GM19438 (cell line): ENCODE measurements around the gene DYNLT5.

Experiments
- ATAC-seq: cut with Tn5 transposase; IDR thresholded peaks from one replicate; pipeline ENCODE4 v1.9.1; 2021; ENCODE audit warnings: low read depth; ENCODE audit not compliant: unreplicated experiment

Gene DYNLT5

DNA sequence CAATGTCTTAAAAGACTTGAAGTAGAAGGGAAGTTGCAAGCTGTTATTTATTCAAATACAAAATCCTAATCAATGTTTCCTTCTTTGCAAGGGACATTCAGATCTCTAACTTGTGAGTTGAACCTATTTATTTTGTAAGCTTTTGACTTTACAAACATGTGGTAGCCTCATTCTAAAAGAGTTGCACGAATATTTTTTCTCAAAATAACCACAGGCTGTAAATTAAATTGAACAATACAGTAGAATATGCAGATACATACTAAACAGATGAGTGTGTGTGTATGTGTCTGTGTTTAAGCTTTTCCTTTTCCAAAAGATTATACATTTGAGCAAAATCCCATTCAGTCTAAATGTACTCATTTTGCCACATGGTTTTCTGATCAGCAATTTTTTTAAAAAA, 4.8 kb upstream of the DYNLT5 start:
- ATAC-seq = no peak

- no peak for ATAC-seq
These were observed 1.7 kb upstream of the DYNLT5 start for GRCh38 chr1:66750577-66750976.

DNA sequence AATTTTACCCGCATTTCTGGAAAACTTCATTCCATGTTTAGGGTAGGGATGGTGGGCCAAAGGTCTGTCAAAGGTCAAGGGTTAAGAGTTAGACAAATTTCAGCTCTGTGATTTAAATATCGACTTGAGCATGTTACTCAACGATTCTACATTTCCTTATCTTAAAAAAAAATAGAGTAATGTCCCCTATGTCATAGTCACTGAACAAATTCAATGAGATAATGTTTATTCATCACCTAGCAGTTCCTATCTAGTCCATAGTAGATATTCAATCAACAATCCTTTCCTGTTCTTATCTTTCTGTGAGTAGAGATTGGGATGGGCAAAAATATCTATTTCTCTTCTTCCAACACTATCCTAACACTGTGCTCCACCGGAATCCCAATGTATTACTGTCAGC, 1.1 kb upstream of the DYNLT5 start:
- ATAC-seq = no peak

DNA sequence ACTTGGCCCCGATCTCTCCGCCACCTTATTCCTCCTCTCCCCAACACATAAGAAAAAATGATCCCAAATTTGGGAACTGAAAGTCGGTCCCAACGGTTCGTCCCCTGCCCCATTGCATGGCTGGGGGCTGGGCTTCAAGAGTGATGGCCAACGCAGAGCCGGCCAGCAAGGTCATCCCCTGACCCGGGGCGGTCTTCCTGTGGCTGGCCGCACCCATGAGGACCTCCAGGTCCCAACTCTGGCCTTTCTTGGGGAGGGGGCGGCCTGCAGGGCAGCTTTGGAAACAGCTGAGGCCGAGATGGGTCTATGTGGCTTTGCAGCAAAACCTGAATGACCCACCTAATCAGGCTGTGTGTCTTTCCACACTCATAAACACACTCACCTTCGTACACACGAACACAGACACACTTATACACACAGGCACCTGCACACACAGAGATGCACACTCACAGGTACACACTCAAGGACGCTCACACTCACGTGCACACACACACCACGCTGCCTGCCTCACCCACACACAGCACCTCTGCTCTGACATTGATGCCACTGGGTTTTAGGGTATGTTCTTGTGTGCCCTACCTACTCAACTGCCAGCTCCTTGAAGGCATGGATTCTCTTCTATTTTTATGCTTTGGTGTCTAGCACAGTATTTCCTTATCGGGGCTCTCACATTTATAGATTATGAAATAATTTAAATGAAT, 562 bp downstream of the DYNLT5 start:
- ATAC-seq = peak; percentile 24

GRCh38 chr1:66757722-66758240, 5.5 kb downstream of the DYNLT5 start:
- no peak for ATAC-seq

DNA sequence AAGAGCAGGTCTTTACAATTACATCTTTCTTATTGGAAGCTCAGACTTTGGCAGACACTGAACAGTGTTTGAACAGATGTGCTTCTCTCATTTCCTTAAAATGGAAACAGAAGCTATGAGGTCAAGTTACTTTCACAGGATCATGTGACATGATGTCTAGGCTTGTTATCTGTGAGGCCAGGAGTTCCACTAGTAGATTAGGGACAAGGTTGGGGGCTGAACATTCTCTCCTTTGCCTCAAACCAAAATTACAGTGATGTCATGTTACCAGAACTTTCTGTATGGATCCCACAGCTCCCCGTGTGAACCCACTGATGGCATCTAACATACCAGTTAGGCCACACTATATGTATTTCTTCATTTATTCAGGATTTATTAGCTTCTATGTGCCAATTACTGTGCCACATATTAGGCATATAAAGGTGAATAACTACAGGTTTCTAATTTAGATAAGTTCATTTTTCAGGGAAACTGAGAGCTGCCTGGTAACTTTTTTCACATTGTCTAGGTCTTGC, 6.0 kb downstream of the DYNLT5 start:
- ATAC-seq = peak; percentile 100

DNA sequence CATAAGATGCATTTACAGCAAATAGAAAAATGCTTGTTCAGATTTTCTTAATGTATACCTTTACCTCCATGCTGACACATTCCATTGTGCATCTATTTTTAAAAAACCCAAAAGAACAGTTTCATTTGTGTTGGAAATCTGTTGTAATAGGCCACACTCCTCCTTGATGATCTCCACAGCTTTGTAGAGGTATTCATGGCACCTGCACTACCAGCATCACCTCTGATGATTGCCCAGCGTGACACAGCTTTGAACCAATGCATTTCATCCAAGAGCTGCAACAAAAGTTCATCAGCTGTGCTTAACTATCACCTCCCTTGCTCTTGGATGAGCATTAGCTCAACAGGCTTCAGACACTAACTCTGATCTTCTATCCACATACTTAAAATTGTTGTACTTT, 8.2 kb downstream of the DYNLT5 start:
- ATAC-seq = no peak

- no peak for ATAC-seq
These were observed 9.0 kb downstream of the DYNLT5 start for GRCh38 chr1:66761221-66761620.

GRCh38 chr1:66764994-66765578, 12.8 kb downstream of the DYNLT5 start:
- peak; percentile 81 for ATAC-seq

DNA sequence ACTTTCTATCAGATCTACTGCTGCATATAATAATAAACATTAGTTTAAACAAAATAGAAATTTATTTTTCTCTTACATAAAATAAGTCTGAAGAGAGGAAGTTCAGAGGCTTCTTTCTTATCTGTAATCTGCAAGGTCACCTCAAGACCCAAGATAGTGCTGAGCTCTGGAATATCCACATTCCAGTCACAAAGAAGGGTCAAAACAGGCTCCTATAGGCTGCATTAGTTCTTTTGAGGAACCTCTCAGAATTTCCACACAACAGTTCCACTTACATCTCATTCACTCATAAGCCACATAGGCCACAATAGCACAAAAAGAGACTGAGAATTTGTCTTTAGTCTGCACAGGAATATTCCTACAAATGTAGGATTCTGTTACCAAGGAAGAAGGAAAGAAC, 15.4 kb downstream of the DYNLT5 start:
- no peak for ATAC-seq

- ATAC-seq = no peak
These were observed 16.7 kb downstream of the DYNLT5 start for GRCh38 chr1:66768965-66769364.

DNA sequence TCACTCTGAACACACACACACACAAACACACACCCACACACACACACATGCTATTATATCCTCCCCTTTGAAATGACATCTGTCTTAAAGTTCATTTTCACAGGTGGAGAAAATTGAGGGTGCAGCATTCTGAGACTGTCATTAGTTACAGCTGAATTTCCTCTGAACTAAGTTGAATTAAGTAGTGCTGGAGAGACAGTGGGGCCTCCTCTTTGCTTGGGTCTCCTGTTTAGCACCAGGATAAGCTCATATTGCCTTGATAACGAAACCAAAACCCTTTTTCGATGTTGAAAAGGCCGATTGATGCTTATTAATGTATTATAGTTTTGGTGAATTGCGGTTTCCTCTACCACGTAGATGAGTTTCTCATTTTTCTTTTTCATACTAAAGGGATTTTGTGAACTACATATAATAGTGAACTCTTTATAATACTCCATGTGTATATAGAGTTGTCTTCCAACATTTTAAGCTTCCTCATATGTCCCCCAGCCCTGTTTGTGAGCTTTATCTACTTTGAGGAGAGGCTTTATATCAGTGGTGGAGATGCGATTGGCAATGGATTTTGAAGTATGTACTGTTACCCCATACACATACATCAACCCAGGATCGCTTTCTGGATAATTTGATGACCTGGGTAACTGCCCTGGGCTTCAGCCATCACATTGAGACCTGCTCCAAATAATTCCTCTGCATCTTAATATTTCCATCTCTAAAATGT, 17.4 kb downstream of the DYNLT5 start:
- ATAC-seq = no peak

GRCh38 chr1:66770240-66770639, 18.0 kb downstream of the DYNLT5 start:
- ATAC-seq = no peak

DNA sequence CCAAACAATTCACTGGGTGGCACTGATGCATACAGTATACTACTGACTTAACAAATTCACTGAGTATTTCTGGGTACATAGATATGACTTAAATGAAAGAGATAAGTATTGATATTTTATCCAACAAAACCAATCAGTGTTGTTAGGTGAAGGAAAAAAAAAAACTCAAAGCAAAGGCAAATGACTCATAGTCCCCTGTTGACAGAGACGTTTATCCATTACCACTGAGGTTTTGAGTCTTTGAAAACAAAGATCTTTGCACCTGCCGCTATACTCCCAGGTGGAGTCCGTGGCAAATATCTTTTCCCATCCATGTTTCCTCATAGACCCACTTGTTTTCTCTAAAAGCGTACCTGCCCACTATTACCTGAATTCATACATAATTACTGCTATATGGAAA, 18.4 kb downstream of the DYNLT5 start:
- ATAC-seq = no peak

GRCh38 chr1:66773227-66773626, 21.0 kb downstream of the DYNLT5 start:
- no peak for ATAC-seq

GRCh38 chr1:66774438-66774837, 22.2 kb downstream of the DYNLT5 start:
- ATAC-seq = no peak

DNA sequence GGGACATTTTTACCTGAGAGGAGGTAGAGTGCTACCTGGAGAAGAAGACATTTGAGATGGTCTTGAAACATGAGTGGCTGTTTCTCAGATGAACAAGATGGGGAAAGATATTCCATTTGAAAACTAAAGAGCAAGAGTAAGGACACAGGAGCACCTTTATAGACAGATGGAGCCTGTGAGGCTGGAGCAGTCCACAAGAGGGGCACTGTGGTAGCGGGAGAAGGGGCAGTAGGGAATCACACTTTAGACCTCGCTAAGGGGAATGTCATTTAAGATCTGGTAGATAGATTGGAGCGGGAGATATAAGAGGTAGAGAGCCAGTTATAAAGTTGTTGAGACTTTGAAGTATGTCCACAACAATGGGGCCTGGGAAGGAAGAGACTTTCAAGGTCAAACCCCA, 23.4 kb downstream of the DYNLT5 start:
- ATAC-seq = no peak

DNA sequence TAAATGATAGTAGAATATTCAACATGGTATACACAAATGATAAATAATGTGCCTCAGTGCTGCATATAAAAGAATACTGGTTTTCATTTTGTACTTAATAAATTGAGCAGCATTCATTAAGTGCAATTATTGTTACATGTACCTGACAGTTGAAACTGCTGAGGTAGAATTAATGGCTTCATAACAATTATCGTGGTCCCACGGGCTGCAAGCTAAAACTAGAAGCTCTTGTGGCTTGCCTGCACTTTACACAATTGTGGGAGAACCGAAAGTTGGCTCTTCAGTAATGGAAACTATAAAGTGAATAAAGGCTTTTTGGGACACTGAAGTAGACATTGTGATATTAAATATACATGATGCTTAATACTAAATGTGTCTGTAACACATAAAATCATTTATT, 25.6 kb downstream of the DYNLT5 start:
- ATAC-seq = no peak

- ATAC-seq = no peak
These were observed 26.0 kb downstream of the DYNLT5 start for GRCh38 chr1:66778266-66778665.

DNA sequence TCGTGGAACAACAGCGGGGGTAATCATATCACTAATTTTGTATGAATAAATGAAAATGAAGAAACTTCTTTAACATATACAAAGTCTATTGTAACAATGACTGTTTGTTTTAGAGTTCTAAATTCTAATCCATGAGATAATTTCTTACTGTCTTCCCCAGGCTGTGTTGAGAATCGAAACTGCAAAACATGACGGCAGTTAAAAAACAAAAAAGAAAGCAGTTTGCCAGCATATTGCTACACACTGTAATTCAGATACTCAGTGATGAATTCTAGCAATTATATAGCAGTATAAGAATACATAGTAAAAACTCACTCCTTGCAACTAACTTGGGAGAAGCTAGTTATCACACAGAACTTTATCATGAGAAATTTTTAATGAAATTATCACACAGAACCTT, 26.7 kb downstream of the DYNLT5 start:
- no peak for ATAC-seq

GRCh38 chr1:66779475-66780078, 27.3 kb downstream of the DYNLT5 start:
- no peak for ATAC-seq
